Endothelial cell of umbilical vein (primary cell): ENCODE results near the gene VWA1. TPM values are rescaled to one million over a fixed set of nuclear protein-coding genes. Genes with fewer than 3 reads are reported as not detected.
"Not testable (repeated sequence)": the region's sequence is repeated elsewhere in the genome, so short reads cannot be mapped to it uniquely, and the experiment has no call there.

Experiments
- BruUV-seq: library from RNA; stranded (reverse); fragments of 400-500 nt; replicated peaks from 2 replicates; lab custom pipeline; 2021; lab: Mats Ljungman, UMichigan
- CTCF ChIA-PET: fragments of 300-600, 350-600 bp; sonication (Branson Sonifier 250); formaldehyde crosslinking; loops from one replicate; lab custom pipeline; 2021; ENCODE audit warnings: antibody characterized with exemption, inconsistent platforms; lab: Charles Lee
- POLR2A ChIA-PET: fragments of 300-600, 350-600 bp; sonication (Branson Sonifier 250); formaldehyde crosslinking; loops from one replicate; lab custom pipeline; 2021; ENCODE audit warnings: antibody characterized with exemption, inconsistent platforms; lab: Charles Lee
- DNase-seq: peaks from one replicate; pipeline ENCODE4 v3.0.0-alpha.2; 2011; ENCODE audit warnings: low read depth, low spot score
- FAIRE-seq: peaks from 2 replicates; lab custom pipeline; 2011; peaks lifted over from hg19 to GRCh38; lab: Jason Lieb, UNC
- H2AFZ ChIP-seq: 2 replicates; pipeline ENCODE4 v1.6.0; 2012; ENCODE audit warnings: low read depth, low read length, control low read depth, inconsistent platforms
- H3K27ac ChIP-seq: 2 replicates; pipeline ENCODE4 v1.5.1; 2011; ENCODE audit warnings: low read depth, mild to moderate bottlenecking, control low read depth, low read length, moderate library complexity; ENCODE audit not compliant: insufficient read depth
- H3K27me3 ChIP-seq, 2 experiments: 2 replicates each; pipeline versions ENCODE4 v1.6.0 to v1.6.1; 2011; ENCODE audit warnings: low read length in 2 of 2, mixed read lengths in 1 of 2; ENCODE audit not compliant: control insufficient read depth in 2 of 2, insufficient read depth in 2 of 2
- H3K36me3 ChIP-seq, 2 experiments: 2 replicates in 1 of 2; 3 replicates in 1 of 2; pipeline ENCODE4 v1.5.1; 2011; ENCODE audit warnings: low read length in 2 of 2, mild to moderate bottlenecking in 1 of 2, moderate library complexity in 1 of 2; ENCODE audit not compliant: control insufficient read depth in 2 of 2, insufficient read depth in 2 of 2; ENCODE audit errors: extremely low read depth in 1 of 2
- H3K4me1 ChIP-seq: 3 replicates; pipeline ENCODE4 v1.5.1; 2011; ENCODE audit warnings: mild to moderate bottlenecking, low read length; ENCODE audit not compliant: control insufficient read depth, insufficient read depth; ENCODE audit errors: extremely low read depth
- H3K4me2 ChIP-seq: 2 replicates; pipeline ENCODE4 v1.6.1; 2011; ENCODE audit warnings: low read length, control low read depth, mixed read lengths; ENCODE audit not compliant: insufficient read depth
- H3K4me3 ChIP-seq, 3 experiments: fragments of 200-600 bp in 1 of 3; sonication (generic), shearing (Covaris generic) in 1 of 3; replicated peaks in 1 of 3; 2 replicates each; pipeline ENCODE4 v1.5.1; 2011 to 2016; ENCODE audit warnings: control low read depth in 3 of 3, low read length in 3 of 3, mild to moderate bottlenecking in 2 of 3, inconsistent platforms in 1 of 3, low read depth in 1 of 3, moderate library complexity in 1 of 3; ENCODE audit not compliant: insufficient read depth in 1 of 3
- H3K79me2 ChIP-seq: 2 replicates; pipeline ENCODE4 v1.6.0; 2012; ENCODE audit warnings: low read length, inconsistent platforms; ENCODE audit not compliant: control insufficient read depth, insufficient read depth
- H3K9ac ChIP-seq: replicated peaks from 2 replicates; pipeline ENCODE3; 2011; ENCODE audit warnings: low read length, control low read depth; ENCODE audit not compliant: insufficient read depth; ENCODE audit errors: extremely low read depth
- H3K9me1 ChIP-seq: replicated peaks from 3 replicates; pipeline ENCODE4 v1.6.0; 2011; ENCODE audit warnings: mild to moderate bottlenecking, low read length; ENCODE audit not compliant: control insufficient read depth, insufficient read depth; ENCODE audit errors: extremely low read depth
- H3K9me3 ChIP-seq: replicated peaks from 2 replicates; pipeline ENCODE4 v1.5.1; 2012; ENCODE audit warnings: low read length, inconsistent platforms; ENCODE audit not compliant: control insufficient read depth, insufficient read depth
- H4K20me1 ChIP-seq: replicated peaks from 2 replicates; pipeline ENCODE3; 2011; ENCODE audit warnings: mild to moderate bottlenecking, low read length; ENCODE audit not compliant: control insufficient read depth, insufficient read depth; ENCODE audit errors: extremely low read depth
- CTCF ChIP-seq, 2 donors: IDR thresholded peaks; 1 replicate in 1 of 2; 2 replicates in 1 of 2; pipeline ENCODE4 v1.5.1; 2011; ENCODE audit warnings: low read length in 2 of 2, mild to moderate bottlenecking in 2 of 2, moderate library complexity in 2 of 2, control low read depth in 1 of 2, inconsistent platforms in 1 of 2, low read depth in 1 of 2; ENCODE audit not compliant: insufficient read depth in 1 of 2; ENCODE audit errors: extremely low read depth in 1 of 2
- EZH2 ChIP-seq: IDR thresholded peaks from 2 replicates; pipeline ENCODE4 v1.6.1; 2012; ENCODE audit warnings: borderline replicate concordance, low read depth, mild to moderate bottlenecking, moderate library complexity, low read length, inconsistent platforms; ENCODE audit not compliant: severe bottlenecking
- FOS ChIP-seq: IDR thresholded peaks from 2 replicates; pipeline ENCODE4 v1.6.1; 2011; ENCODE audit warnings: mild to moderate bottlenecking, low read length, moderate library complexity, borderline replicate concordance; ENCODE audit not compliant: insufficient read depth
- GATA2 ChIP-seq: IDR thresholded peaks from 2 replicates; pipeline ENCODE4 v1.7.0; 2011; ENCODE audit warnings: low read depth, mild to moderate bottlenecking, moderate library complexity, mixed read lengths, low read length; ENCODE audit not compliant: insufficient read length, insufficient read depth
- JUN ChIP-seq: IDR thresholded peaks from 2 replicates; pipeline ENCODE4 v1.6.1; 2011; ENCODE audit warnings: borderline replicate concordance, low read depth; ENCODE audit not compliant: insufficient read length, insufficient read depth
- MAX ChIP-seq: IDR thresholded peaks from 2 replicates; pipeline ENCODE4 v1.6.1; 2011; ENCODE audit not compliant: insufficient read depth, insufficient read length
- MYC ChIP-seq: IDR thresholded peaks from one replicate; pipeline ENCODE4 v1.6.1; 2011; ENCODE audit warnings: mild to moderate bottlenecking, low read depth, low read length
- POLR2A ChIP-seq: IDR thresholded peaks from 2 replicates; pipeline ENCODE4 v1.6.1; 2012; ENCODE audit warnings: low read depth, mild to moderate bottlenecking, control low read depth, low read length
- POLR2AphosphoS5 ChIP-seq: IDR thresholded peaks from 2 replicates; pipeline ENCODE4 v1.6.1; 2012; ENCODE audit warnings: low read depth, mild to moderate bottlenecking, control low read depth, low read length, moderate library complexity; ENCODE audit not compliant: insufficient read depth
- dilution Hi-C: fragments of 300-500 bp; cut with MboI; formaldehyde crosslinking; loops from one replicate; pipeline ENCODE4 v1.15.0; 2019; ENCODE audit warnings: low sequenced_read_pairs; ENCODE audit not compliant: extremely low pct_ligation_motif_present
- intact Hi-C: fragments of 100-400 bp; cut with micrococcal nuclease; formaldehyde crosslinking; loops from one replicate; pipeline ENCODE4 v1.10.0; 2022
- polyA plus RNA-seq, 4 experiments: library from polyadenylated mRNA; depleted of rRNA in 3 of 4; stranded (reverse) in 3 of 4; unstranded in 1 of 4; fragments of >200 nt; gene quantifications; 2 replicates each; pipeline versions ENCODE4 v1.2.1 to v1.2.3, GENCODE V29; 2011 to 2012; ENCODE audit warnings: missing spikeins in 1 of 4
- total RNA-seq: library from RNA; stranded (reverse); gene quantifications from 2 replicates; pipeline ENCODE4 v1.2.3, GENCODE V29; 2021

The VWA1 gene
- total and polyA plus RNA-seq, 2 donors (not counting 3 experiments of a cell fraction or from before 2014, with no cell fraction given) = 2.0 to 6.1 TPM

GRCh38 chr1:1449099-1449739 lies 13.7 kb downstream of the VWA1 start, which contains the start of gene ATAD3C:
Gene ATAD3C (plus strand): TSS chr1:1449689. CDS start chr1:1450684, 995 bp downstream.
- TF ChIP-seq EZH2 (no peak), MAX (no peak), FOS (no peak), GATA2 (no peak), CTCF (IDR thresholded peaks at IDR 0.05; ENCODE audit: extremely low read depth in 1 of 2, insufficient read depth in 1 of 2, low read depth in 1 of 2, low read length in 2 of 2) (no peak), POLR2AphosphoS5 (no peak), MYC (no peak), JUN (no peak), POLR2A (no peak)
- dilution Hi-C loops (no loop called here), intact Hi-C loops (no loop called here)
- DNase-seq (no peak), FAIRE-seq (no peak)
- Histone ChIP-seq H3K9me1 (no peaks in the 10 kb centered on the region), H4K20me1 (no peaks in the 10 kb centered on the region), H3K4me2 (no peak within 1 kb of the TSS), H3K79me2 (no peaks in the 10 kb centered on the region), H3K27me3 (no peaks in the 10 kb centered on the region), H3K27ac (no peak within 1 kb of the TSS), H3K9ac (no peak within 1 kb of the TSS), H3K4me1 (no peaks in the 10 kb centered on the region), H3K9me3 (no peaks in the 10 kb centered on the region), H2AFZ (no peak within 1 kb of the TSS), H3K4me3 (no peak within 1 kb of the TSS), H3K36me3 (no peaks in the 10 kb centered on the region)
- no TSS peak for BruUV-seq
- ChIA-PET CTCF (interaction anchor here (2.7 kb wide), 1 partner anchor 8 kb away, joined by 6 read pairs; no protein-coding TSS in a partner anchor), POLR2A (no interaction called here)

- H3K4me1 ChIP-seq, FAIRE-seq, H3K4me2 ChIP-seq, H3K36me3 ChIP-seq, H4K20me1 ChIP-seq, H3K4me3 ChIP-seq, BruUV-seq, intact Hi-C loops, H3K27me3 ChIP-seq, H3K27ac ChIP-seq, H2AFZ ChIP-seq, H3K9me1 ChIP-seq, H3K79me2 ChIP-seq, dilution Hi-C loops, H3K9me3 ChIP-seq, H3K9ac ChIP-seq, POLR2A ChIA-PET, DNase-seq: not testable (repeated sequence)
- CTCF ChIA-PET = interaction anchor here (2.7 kb wide), 1 partner anchor 10 kb away, joined by 6 read pairs; no protein-coding TSS in a partner anchor
Observed at GRCh38 chr1:1450616-1451015, 15.1 kb downstream of the VWA1 start.
